ENCODE measurements around the gene NIPAL3.

NIPAL3 gene

DNA sequence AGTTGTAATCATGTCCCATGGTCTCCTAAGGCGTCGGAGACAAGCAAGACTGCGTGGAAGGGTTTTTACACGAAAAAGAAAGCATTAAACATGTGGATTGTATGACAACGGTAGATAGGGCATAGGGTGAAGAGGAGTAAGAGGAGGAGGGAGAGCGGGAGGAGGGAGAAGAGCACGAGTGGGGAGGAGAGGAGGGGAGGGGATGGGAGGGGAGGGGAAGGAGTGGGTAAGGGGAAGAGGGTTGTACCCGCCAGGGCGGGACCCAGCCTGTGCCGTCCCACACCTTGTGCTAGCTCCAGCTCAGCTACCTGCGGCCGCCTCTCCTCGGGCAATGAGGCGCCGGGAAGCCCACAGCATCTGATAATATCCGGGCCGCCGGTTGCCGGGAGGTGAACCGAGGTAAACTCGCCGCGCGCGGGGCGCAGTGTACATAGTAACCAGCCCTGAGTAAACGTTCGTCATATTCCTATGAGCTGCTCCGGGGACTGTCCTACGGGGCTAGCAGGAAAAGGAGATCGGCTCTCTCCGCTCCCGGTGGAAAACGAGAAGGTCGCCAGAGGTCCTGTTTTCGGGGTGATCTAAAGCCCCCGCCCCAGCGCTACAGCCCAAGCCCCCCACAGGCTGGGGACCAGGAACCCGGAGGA is 86.6 kb downstream of the NIPAL3 start:
- TF ChIP-seq TAF1 (IDR thresholded peaks at IDR 0.05; ENCODE audit: low read depth) (no peak), TCF12 (IDR thresholded peaks at IDR 0.05; ENCODE audit: low read depth) (no peak), YY1 (IDR thresholded peaks at IDR 0.05; ENCODE audit: low read depth) (no peak), TEAD4 (IDR thresholded peaks at IDR 0.05) (no peak), CREB1 (IDR thresholded peaks at IDR 0.05; ENCODE audit: low read depth) (no peak), FOXM1 (IDR thresholded peaks at IDR 0.05; ENCODE audit: borderline replicate concordance, low read depth) (no peak), NFIC (IDR thresholded peaks at IDR 0.05) (no peak), EGR1 (IDR thresholded peaks at IDR 0.05) (no peak)
- TF ChIP-seq, protein P1, sequence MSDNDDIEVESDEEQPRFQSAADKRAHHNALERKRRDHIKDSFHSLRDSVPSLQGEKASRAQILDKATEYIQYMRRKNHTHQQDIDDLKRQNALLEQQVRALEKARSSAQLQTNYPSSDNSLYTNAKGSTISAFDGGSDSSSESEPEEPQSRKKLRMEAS (IDR thresholded peaks at IDR 0.05) = no peak

DNA sequence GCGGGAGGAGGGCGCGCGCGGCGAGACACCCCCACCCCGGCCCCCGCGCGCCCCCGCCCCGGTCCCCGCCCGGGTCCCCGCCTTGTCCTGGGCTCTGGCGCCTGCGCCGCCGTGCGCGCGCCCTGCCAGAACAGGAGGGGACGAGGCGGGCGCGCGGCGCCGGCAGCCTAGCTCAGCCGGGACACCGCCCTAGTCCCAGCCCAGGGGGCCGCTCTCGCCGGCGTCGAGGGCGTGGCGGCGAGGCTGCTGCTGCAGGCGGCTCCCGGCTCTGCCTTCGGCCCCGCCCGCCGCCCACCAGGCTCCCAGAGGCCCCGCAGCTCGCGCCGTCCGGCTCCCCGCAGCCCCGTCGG is 87.1 kb downstream of the NIPAL3 start, which contains the start of gene RCAN3:
Gene RCAN3, plus strand, starts transcription at position 128 of the 350 bp plus-strand sequence. CDS start 11,537 bp downstream, outside the sequence.
- no peak for TF ChIP-seq TCF12 (IDR thresholded peaks at IDR 0.05; ENCODE audit: low read depth)
- TF ChIP-seq TAF1 (IDR thresholded peaks at IDR 0.05; ENCODE audit: low read depth) = peak; percentile 47; the same call in 1 of the 2 replicates

DNA sequence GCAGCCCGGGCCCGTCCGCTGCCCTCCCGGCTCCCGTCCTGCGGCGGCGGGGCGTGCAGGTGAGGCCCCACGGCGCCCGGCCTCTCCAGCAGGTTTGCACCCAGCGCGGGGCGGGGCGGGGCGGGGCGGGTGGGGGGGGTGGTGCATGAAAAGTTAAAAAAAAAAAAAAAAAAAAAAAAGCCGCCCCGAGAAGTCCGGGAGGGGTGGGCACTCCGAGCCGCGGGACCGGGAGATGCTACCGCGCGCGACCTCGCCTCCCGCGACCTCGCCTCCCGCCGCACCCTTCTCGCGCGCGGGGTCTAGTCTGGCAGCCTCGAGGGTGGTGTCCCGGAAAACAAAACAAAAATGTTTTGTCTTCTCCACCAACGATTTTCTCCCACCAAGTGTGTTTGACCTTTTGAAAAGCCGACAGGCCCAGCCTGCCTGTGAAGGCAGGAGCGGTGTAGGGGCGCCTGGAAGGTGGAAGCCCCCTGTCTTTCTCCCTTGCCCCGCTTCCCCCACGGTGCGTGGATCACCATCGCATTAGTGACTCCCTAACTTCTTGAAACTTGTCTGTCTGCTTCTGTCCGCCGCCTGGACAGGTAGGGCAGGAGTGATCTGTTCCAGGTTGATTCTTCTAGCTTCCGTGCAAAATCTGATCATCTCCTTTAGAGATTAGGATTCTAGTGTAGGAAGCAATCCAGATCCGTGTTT is 87.6 kb downstream of the NIPAL3 start:
- no peak for TF ChIP-seq CREB1 (IDR thresholded peaks at IDR 0.05; ENCODE audit: low read depth)
- 0 out of 2 replicates have a peak, but pooled peaks have one; percentile 20 for TF ChIP-seq ZBTB7A (IDR thresholded peaks at IDR 0.05; ENCODE audit: low read depth)

DNA sequence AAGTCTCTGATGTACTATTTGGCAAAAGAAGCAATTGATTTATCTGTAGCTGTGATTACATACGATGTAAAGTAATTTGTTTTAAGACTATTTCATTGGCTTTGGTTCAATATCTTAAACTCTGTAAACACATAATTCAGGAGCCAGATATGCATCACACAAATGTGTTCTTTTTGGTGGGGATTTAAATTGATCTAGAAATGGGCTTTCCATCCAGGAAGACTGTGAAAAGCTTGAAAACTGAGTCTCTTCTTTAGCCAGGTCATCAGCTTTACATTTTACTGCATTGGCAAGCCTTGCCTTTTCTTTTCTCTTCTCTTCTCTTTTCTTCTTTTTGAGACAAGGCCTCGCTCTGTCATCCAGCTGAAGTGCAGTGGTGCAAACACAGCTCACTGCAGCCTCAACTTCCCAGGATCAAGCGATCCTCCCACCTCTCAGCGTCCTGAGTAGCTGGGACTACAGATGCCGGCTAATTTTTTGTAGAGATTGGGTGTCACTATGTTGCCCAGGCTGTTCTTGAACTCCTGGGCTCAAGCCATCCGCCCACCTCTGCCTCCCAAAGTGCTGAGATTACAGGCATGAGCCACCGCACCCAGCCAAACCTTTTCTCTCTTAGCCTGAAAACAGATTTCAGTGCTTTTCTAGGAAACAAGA is 88.4 kb downstream of the NIPAL3 start:
- TF ChIP-seq FOXM1 (IDR thresholded peaks at IDR 0.05; ENCODE audit: borderline replicate concordance, low read depth) = no peak
- no peak for TF ChIP-seq TCF12 (IDR thresholded peaks at IDR 0.05; ENCODE audit: low read depth)
- no peak for TF ChIP-seq YY1 (IDR thresholded peaks at IDR 0.05; ENCODE audit: low read depth)
- TF ChIP-seq CEBPB (IDR thresholded peaks at IDR 0.05) = no peak
- TF ChIP-seq ZBTB7A (IDR thresholded peaks at IDR 0.05; ENCODE audit: low read depth) = no peak
- TF ChIP-seq, protein P2, sequence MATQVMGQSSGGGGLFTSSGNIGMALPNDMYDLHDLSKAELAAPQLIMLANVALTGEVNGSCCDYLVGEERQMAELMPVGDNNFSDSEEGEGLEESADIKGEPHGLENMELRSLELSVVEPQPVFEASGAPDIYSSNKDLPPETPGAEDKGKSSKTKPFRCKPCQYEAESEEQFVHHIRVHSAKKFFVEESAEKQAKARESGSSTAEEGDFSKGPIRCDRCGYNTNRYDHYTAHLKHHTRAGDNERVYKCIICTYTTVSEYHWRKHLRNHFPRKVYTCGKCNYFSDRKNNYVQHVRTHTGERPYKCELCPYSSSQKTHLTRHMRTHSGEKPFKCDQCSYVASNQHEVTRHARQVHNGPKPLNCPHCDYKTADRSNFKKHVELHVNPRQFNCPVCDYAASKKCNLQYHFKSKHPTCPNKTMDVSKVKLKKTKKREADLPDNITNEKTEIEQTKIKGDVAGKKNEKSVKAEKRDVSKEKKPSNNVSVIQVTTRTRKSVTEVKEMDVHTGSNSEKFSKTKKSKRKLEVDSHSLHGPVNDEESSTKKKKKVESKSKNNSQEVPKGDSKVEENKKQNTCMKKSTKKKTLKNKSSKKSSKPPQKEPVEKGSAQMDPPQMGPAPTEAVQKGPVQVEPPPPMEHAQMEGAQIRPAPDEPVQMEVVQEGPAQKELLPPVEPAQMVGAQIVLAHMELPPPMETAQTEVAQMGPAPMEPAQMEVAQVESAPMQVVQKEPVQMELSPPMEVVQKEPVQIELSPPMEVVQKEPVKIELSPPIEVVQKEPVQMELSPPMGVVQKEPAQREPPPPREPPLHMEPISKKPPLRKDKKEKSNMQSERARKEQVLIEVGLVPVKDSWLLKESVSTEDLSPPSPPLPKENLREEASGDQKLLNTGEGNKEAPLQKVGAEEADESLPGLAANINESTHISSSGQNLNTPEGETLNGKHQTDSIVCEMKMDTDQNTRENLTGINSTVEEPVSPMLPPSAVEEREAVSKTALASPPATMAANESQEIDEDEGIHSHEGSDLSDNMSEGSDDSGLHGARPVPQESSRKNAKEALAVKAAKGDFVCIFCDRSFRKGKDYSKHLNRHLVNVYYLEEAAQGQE (IDR thresholded peaks at IDR 0.05; ENCODE audit: low read depth) = no peak
- TF ChIP-seq TEAD4 (IDR thresholded peaks at IDR 0.05) = no peak
- no peak for TF ChIP-seq EP300 (IDR thresholded peaks at IDR 0.05; ENCODE audit: borderline replicate concordance)
- no peak for TF ChIP-seq TAF1 (IDR thresholded peaks at IDR 0.05; ENCODE audit: low read depth)
- TF ChIP-seq RAD21 (IDR thresholded peaks at IDR 0.05; ENCODE audit: low read depth) = no peak
- TF ChIP-seq, protein P3, sequence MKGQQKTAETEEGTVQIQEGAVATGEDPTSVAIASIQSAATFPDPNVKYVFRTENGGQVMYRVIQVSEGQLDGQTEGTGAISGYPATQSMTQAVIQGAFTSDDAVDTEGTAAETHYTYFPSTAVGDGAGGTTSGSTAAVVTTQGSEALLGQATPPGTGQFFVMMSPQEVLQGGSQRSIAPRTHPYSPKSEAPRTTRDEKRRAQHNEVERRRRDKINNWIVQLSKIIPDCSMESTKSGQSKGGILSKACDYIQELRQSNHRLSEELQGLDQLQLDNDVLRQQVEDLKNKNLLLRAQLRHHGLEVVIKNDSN (IDR thresholded peaks at IDR 0.05) = no peak
- TF ChIP-seq, protein P1 (IDR thresholded peaks at IDR 0.05) = no peak
- TF ChIP-seq CREB1 (IDR thresholded peaks at IDR 0.05; ENCODE audit: low read depth) = no peak
- TF ChIP-seq EGR1 (IDR thresholded peaks at IDR 0.05) = no peak
- TF ChIP-seq NFIC (IDR thresholded peaks at IDR 0.05) = no peak

DNA sequence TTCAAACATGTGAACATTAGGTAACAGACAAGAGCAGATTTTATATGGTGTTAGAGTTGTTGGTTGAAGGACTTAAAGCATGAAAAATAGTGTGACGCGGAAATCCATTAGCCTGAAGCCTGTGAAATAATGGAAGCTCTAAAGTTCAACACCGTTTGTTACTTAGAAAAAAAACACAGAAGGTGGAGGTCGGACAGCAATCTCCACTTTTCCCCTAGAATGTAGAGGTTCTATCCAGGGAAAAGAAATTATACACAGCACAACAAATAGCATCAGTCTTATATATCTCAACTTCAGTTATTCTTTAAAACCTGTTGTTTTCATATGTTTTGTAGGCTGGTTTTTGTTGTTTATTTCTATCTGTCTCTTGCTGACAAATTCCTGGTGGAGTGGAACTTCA is 89.0 kb downstream of the NIPAL3 start:
- TF ChIP-seq TCF12 (IDR thresholded peaks at IDR 0.05; ENCODE audit: low read depth) (no peak), NFIC (IDR thresholded peaks at IDR 0.05) (no peak), RAD21 (IDR thresholded peaks at IDR 0.05; ENCODE audit: low read depth) (no peak), CEBPB (IDR thresholded peaks at IDR 0.05) (no peak), EP300 (IDR thresholded peaks at IDR 0.05; ENCODE audit: borderline replicate concordance) (no peak)
- TF ChIP-seq, protein P1 (IDR thresholded peaks at IDR 0.05) = no peak

DNA sequence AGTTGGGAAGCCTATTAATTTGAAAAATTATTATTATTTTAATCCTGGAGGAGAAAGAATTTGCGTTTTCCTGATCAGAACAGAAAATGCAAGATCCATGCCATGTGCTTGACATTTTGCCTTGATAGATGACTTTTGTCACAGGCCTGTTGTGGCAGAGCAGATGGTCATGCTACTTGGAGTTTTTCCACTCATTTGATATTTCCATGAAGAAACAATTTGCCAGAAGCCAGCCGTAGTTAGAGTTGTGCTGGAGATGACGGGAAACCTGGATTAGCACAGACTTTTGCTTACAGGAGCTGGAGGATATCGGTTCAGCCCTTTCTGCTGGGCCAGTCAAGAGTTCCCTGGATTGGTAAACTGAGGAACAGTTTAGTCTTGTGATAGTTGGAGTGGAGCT is 90.2 kb downstream of the NIPAL3 start:
- TF ChIP-seq NFIC (IDR thresholded peaks at IDR 0.05) (no peak), RAD21 (IDR thresholded peaks at IDR 0.05; ENCODE audit: low read depth) (no peak), TAF1 (IDR thresholded peaks at IDR 0.05; ENCODE audit: low read depth) (no peak), TCF12 (IDR thresholded peaks at IDR 0.05; ENCODE audit: low read depth) (no peak), YY1 (IDR thresholded peaks at IDR 0.05; ENCODE audit: low read depth) (no peak), CEBPB (IDR thresholded peaks at IDR 0.05) (no peak), CREB1 (IDR thresholded peaks at IDR 0.05; ENCODE audit: low read depth) (no peak), TEAD4 (IDR thresholded peaks at IDR 0.05) (no peak)
- TF ChIP-seq, protein P1 (IDR thresholded peaks at IDR 0.05) = no peak
- TF ChIP-seq, protein P2 (IDR thresholded peaks at IDR 0.05; ENCODE audit: low read depth) = no peak
- TF ChIP-seq, protein P3 (IDR thresholded peaks at IDR 0.05) = no peak

Measured in Ishikawa (cell line).